Measurements from ENCODE around the gene DNAAF2. TPM values are rescaled to one million over a fixed set of nuclear protein-coding genes. Genes with fewer than 3 reads are reported as not detected.

Gene DNAAF2
- total and polyA plus RNA-seq, 2 of the 13 experiments (the other 11 are each of a cell fraction or from before 2014, with no cell fraction given) = 6.1 to 13.6 TPM

- no peak for TF ChIP-seq JDP2 (CRISPR knock-in tag; IDR thresholded peaks at IDR 0.05; ENCODE audit: borderline replicate concordance)
- no peak for TF ChIP-seq SP140L (CRISPR knock-in tag; IDR thresholded peaks at IDR 0.05; ENCODE audit: borderline replicate concordance)
- TF ChIP-seq ZBTB34 (CRISPR knock-in tag; IDR thresholded peaks at IDR 0.05) = 0 out of 2 replicates have a peak, but pooled peaks have one; percentile 15
- TF ChIP-seq, protein P1, sequence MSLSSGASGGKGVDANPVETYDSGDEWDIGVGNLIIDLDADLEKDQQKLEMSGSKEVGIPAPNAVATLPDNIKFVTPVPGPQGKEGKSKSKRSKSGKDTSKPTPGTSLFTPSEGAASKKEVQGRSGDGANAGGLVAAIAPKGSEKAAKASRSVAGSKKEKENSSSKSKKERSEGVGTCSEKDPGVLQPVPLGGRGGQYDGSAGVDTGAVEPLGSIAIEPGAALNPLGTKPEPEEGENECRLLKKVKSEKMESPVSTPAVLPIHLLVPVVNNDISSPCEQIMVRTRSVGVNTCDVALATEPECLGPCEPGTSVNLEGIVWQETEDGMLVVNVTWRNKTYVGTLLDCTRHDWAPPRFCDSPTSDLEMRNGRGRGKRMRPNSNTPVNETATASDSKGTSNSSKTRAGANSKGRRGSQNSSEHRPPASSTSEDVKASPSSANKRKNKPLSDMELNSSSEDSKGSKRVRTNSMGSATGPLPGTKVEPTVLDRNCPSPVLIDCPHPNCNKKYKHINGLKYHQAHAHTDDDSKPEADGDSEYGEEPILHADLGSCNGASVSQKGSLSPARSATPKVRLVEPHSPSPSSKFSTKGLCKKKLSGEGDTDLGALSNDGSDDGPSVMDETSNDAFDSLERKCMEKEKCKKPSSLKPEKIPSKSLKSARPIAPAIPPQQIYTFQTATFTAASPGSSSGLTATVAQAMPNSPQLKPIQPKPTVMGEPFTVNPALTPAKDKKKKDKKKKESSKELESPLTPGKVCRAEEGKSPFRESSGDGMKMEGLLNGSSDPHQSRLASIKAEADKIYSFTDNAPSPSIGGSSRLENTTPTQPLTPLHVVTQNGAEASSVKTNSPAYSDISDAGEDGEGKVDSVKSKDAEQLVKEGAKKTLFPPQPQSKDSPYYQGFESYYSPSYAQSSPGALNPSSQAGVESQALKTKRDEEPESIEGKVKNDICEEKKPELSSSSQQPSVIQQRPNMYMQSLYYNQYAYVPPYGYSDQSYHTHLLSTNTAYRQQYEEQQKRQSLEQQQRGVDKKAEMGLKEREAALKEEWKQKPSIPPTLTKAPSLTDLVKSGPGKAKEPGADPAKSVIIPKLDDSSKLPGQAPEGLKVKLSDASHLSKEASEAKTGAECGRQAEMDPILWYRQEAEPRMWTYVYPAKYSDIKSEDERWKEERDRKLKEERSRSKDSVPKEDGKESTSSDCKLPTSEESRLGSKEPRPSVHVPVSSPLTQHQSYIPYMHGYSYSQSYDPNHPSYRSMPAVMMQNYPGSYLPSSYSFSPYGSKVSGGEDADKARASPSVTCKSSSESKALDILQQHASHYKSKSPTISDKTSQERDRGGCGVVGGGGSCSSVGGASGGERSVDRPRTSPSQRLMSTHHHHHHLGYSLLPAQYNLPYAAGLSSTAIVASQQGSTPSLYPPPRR (CRISPR knock-in tag; IDR thresholded peaks at IDR 0.05; ENCODE audit: borderline replicate concordance) = peak; percentile 66
- no peak for TF ChIP-seq ZNF343 (CRISPR knock-in tag; IDR thresholded peaks at IDR 0.05)
- no peak for TF ChIP-seq ZNF513 (CRISPR knock-in tag; conservative IDR thresholded peaks at IDR 0.05)
- TF ChIP-seq WIZ (CRISPR knock-in tag; IDR thresholded peaks at IDR 0.05) = no peak; the same call in 1 of the 2 replicates
- peak; percentile 86; the same call in 1 of the 2 replicates for TF ChIP-seq ZNF512B (CRISPR knock-in tag; IDR thresholded peaks at IDR 0.05; ENCODE audit: borderline replicate concordance)
- TF ChIP-seq ZNF207 (IDR thresholded peaks at IDR 0.05; ENCODE audit: borderline replicate concordance) = no peak
- peak; percentile 49; the same call in 1 of the 2 replicates for TF ChIP-seq ZNF563 (CRISPR knock-in tag; IDR thresholded peaks at IDR 0.05)
- TF ChIP-seq, protein P2, sequence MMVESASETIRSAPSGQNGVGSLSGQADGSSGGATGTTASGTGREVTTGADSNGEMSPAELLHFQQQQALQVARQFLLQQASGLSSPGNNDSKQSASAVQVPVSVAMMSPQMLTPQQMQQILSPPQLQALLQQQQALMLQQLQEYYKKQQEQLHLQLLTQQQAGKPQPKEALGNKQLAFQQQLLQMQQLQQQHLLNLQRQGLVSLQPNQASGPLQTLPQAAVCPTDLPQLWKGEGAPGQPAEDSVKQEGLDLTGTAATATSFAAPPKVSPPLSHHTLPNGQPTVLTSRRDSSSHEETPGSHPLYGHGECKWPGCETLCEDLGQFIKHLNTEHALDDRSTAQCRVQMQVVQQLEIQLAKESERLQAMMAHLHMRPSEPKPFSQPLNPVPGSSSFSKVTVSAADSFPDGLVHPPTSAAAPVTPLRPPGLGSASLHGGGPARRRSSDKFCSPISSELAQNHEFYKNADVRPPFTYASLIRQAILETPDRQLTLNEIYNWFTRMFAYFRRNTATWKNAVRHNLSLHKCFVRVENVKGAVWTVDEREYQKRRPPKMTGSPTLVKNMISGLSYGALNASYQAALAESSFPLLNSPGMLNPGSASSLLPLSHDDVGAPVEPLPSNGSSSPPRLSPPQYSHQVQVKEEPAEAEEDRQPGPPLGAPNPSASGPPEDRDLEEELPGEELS (CRISPR knock-in tag; IDR thresholded peaks at IDR 0.05) = peak; percentile 42; the same call in 1 of the 2 replicates
- TF ChIP-seq NAIF1 (CRISPR knock-in tag; IDR thresholded peaks at IDR 0.05; ENCODE audit: borderline replicate concordance) = peak; percentile 87; the same call in 1 of the 2 replicates
- TF ChIP-seq PAWR (CRISPR knock-in tag; IDR thresholded peaks at IDR 0.05; ENCODE audit: borderline replicate concordance) = no peak
- TF ChIP-seq ZNF180 (CRISPR knock-in tag; IDR thresholded peaks at IDR 0.05; ENCODE audit: borderline replicate concordance, low read depth) = no peak
These were observed 36.4 kb downstream of the DNAAF2 start, which contains the start of gene LRR1 (continued) for GRCh38 chr14:49598485-49599300.
